T-helper 2 cell treated with Interferon-gamma antibody and Interleukin-4, amounts not matched to agents 5 μg/mL and 100 μg/mL, for 36 hours (primary cell): ENCODE data around the gene DPP6.

ENCODE experiments used
- DNase-seq: peaks from one replicate; pipeline ENCODE4 v3.0.0; 2021; ENCODE audit warnings: low spot score
- H3K27ac Mint-ChIP-seq: one replicate; pipeline ENCODE4 v1.8.0; 2021; ENCODE audit warnings: mild to moderate bottlenecking, mixed read lengths
- H3K27me3 Mint-ChIP-seq: one replicate; pipeline ENCODE4 v1.8.0; 2021; ENCODE audit warnings: low read depth, mixed read lengths
- H3K36me3 Mint-ChIP-seq: one replicate; pipeline ENCODE4 v1.8.0; 2021; ENCODE audit warnings: low read depth, mixed read lengths
- H3K4me1 Mint-ChIP-seq: one replicate; pipeline ENCODE4 v1.8.0; 2021; ENCODE audit warnings: low read depth, mixed read lengths
- H3K4me3 Mint-ChIP-seq: one replicate; pipeline ENCODE4 v1.8.0; 2022; ENCODE audit warnings: mild to moderate bottlenecking, moderate library complexity, mixed read lengths
- H3K9me3 Mint-ChIP-seq: one replicate; pipeline ENCODE4 v1.8.0; 2021; ENCODE audit warnings: mixed read lengths

The DPP6 gene

DNA sequence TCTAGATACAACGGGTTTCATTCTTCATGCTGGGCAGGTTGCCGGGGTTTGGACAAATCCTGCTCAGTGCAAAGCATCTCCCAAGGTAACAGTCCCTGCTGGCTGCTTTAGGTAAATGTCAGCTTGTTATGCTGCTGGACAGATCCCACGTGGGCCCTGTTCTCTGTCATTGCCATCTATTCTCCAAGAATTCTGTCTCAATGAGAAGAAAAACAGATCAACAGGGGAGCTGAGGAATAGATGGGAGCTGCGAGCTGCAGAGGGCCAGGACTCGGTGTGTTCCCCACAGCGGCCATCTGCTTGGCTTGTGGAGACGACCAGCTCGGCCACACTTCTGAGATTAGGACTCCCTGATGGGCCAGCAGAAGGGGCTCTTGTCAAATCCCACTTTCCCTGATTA, 235.2 kb downstream of the DPP6 start:
- Mint-ChIP-seq H3K4me3 (no peak overlapping the region), H3K4me1 (no peaks in the 10 kb centered on the region), H3K27ac (no peak overlapping the region), H3K27me3 (no peaks in the 10 kb centered on the region), H3K36me3 (no peaks in the 10 kb centered on the region), H3K9me3 (peaks cover 28% of the 10 kb centered on the region)
- no peak for DNase-seq

DNA sequence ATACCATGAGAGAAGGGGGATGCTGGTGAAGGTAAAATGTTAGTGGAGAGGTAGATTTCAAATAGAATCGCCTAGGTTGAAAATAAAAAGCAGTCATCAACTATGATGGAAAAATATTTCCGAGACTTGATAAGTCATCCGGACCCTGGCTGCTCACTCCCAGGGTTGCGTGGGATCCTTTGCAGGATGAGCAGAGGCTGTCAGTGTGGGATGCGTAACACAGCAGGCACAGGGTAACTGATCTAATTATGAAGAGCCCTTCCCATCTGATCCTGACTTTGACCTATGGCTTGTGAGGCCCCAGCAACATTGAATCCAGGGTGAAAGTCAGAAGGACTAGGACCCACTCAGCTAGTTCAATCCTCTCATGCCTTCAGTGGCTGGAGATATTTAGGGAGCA, 236.9 kb downstream of the DPP6 start:
- H3K27me3 Mint-ChIP-seq, result no peaks in the 10 kb centered on the region
- H3K36me3 Mint-ChIP-seq, result no peaks in the 10 kb centered on the region
- no peaks in the 10 kb centered on the region for H3K4me1 Mint-ChIP-seq
- DNase-seq, result no peak
- H3K4me3 Mint-ChIP-seq, result no peak overlapping the region
- no peak overlapping the region for H3K27ac Mint-ChIP-seq
- peaks cover 23% of the 10 kb centered on the region for H3K9me3 Mint-ChIP-seq

- Mint-ChIP-seq H3K27ac (no peak overlapping the region), H3K36me3 (no peaks in the 10 kb centered on the region), H3K9me3 (peaks cover 11% of the 10 kb centered on the region), H3K4me3 (no peak overlapping the region), H3K27me3 (no peaks in the 10 kb centered on the region), H3K4me1 (no peaks in the 10 kb centered on the region)
- no peak for DNase-seq
Measured at GRCh38 chr7:154296443-154296842, 244.2 kb downstream of the DPP6 start.

- H3K4me1 Mint-ChIP-seq, result no peaks in the 10 kb centered on the region
- H3K4me3 Mint-ChIP-seq, result no peak overlapping the region
- H3K27ac Mint-ChIP-seq, result no peak overlapping the region
- H3K27me3 Mint-ChIP-seq, result no peaks in the 10 kb centered on the region
- DNase-seq, result no peak
- peaks cover 5% of the 10 kb centered on the region for H3K9me3 Mint-ChIP-seq
- no peaks in the 10 kb centered on the region for H3K36me3 Mint-ChIP-seq
Measured at GRCh38 chr7:154299736-154300135, 247.5 kb downstream of the DPP6 start.

- H3K27me3 Mint-ChIP-seq, result no peaks in the 10 kb centered on the region
- H3K4me1 Mint-ChIP-seq, result no peaks in the 10 kb centered on the region
- H3K27ac Mint-ChIP-seq, result no peak overlapping the region
- H3K36me3 Mint-ChIP-seq, result no peaks in the 10 kb centered on the region
- DNase-seq, result no peak
- peaks cover 4% of the 10 kb centered on the region for H3K9me3 Mint-ChIP-seq
- H3K4me3 Mint-ChIP-seq, result no peak overlapping the region
Measured at GRCh38 chr7:154302380-154302779, 250.2 kb downstream of the DPP6 start.

DNA sequence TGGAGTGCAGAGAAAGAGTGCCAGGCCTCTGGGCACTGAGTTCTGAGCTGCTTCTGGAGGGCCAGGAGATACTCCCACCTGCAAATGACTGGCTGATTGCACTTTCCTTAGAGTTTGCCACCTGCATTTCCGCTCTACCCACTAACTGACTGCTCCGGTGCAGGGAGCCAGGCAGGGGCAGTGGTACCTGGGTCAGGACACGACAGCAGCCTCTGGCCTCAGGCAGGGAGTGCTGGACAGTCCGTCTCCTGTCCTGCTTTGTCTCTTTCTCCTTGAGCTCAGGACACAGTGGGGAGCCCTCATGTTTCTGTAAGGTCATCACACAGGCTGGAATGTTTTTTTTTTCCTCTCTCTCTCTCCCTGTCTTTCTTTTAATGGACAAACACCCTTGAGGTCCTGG, 252.0 kb downstream of the DPP6 start:
- Mint-ChIP-seq H3K36me3 (no peaks in the 10 kb centered on the region), H3K9me3 (no peaks in the 10 kb centered on the region), H3K4me1 (no peaks in the 10 kb centered on the region), H3K4me3 (no peak overlapping the region), H3K27me3 (no peaks in the 10 kb centered on the region), H3K27ac (no peak overlapping the region)
- no peak for DNase-seq

DNA sequence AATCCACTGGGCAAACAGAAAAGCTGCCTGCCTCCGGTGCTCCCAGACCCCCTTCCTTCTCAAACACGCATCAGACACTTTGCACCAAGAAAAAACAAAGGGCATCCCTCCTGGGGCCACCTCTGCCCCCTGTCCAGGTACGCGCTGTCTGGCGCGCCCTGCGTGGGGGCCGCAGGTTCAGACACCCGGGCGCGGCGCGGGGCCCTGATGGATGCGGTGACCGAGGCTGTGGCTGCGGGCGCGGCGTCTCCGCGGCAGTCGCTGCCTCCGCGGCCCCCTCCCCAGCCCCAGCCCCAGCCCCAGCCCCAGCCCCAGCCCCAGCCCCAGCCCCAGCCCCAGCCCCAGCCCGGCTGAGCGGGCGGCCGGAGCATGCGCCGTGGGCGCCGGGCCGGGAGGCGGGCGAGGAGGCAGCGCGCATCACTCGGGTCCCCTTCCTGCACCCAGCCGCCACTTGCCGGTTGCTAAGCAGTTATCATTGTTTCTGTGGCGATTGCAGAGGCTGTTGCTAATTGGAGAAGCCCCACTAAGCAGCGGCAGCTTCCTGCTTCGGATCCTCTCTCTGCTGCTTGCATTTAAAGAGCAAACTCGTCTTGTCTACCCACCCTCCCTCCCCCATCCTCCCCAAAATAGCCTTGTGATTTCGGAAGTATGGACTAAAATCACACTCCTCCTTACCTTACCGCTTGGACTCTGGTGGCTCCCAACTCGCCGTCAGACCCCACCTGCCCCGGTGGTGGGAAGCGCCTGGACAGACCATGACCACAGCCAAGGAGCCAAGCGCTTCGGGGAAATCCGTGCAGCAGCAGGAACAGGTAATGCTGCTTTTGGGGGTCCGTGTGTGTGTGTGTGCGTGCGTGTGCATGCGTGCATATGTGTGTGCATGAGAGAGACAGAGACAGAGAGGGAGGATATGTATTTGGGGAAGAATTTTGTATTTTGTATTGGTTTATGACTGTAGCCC, 252.8 kb downstream of the DPP6 start:
- no peak for DNase-seq
- no peaks in the 10 kb centered on the region for H3K36me3 Mint-ChIP-seq
- no peaks in the 10 kb centered on the region for H3K9me3 Mint-ChIP-seq
- H3K4me3 Mint-ChIP-seq, result no peak overlapping the region
- no peak overlapping the region for H3K27ac Mint-ChIP-seq
- H3K4me1 Mint-ChIP-seq, result no peaks in the 10 kb centered on the region
- H3K27me3 Mint-ChIP-seq, result no peaks in the 10 kb centered on the region

DNA sequence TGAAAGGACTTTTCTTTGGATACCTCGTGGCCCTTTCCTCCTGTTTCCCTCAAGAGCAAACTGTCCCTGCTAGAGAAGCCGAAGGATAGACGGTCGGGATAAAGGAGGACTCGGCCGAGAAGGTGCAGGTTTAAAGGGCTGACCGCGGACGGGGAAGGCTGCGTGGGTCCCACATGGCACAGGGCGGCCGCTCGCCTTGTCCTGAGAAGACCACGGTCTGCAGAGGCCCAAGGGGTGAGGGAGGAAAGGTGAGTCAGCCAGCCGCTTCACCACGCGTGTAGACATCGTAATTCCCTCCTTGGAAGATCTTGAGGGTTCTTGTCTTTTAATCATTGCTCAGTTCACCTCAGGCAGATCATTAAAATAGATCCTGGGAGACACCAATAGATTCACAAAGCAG, 253.8 kb downstream of the DPP6 start:
- Mint-ChIP-seq H3K27me3 (no peaks in the 10 kb centered on the region), H3K4me3 (no peak overlapping the region), H3K27ac (no peak overlapping the region), H3K36me3 (no peaks in the 10 kb centered on the region), H3K4me1 (no peaks in the 10 kb centered on the region), H3K9me3 (no peaks in the 10 kb centered on the region)
- no peak for DNase-seq

DNA sequence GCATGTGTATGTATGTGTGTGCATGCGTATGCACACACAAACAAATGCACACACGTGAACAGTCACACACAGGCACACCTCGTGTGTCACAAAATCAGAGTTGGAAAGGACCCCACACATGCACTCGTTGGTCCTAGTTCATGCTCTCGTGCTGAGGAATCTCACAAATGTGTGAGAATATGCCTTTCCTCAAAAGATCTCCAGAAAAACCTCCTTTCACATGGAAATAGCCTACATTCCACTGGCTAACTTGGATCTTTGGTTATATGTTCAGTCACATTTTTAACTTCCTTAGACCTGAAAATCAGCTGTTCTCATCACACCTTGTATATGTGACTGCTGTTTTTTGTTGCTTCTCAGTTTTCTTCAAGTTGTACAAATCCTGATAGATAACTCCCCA, 256.7 kb downstream of the DPP6 start:
- Mint-ChIP-seq H3K36me3 (no peaks in the 10 kb centered on the region), H3K27me3 (no peaks in the 10 kb centered on the region), H3K27ac (no peak overlapping the region), H3K4me3 (no peak overlapping the region), H3K4me1 (no peaks in the 10 kb centered on the region), H3K9me3 (no peaks in the 10 kb centered on the region)
- no peak for DNase-seq

DNA sequence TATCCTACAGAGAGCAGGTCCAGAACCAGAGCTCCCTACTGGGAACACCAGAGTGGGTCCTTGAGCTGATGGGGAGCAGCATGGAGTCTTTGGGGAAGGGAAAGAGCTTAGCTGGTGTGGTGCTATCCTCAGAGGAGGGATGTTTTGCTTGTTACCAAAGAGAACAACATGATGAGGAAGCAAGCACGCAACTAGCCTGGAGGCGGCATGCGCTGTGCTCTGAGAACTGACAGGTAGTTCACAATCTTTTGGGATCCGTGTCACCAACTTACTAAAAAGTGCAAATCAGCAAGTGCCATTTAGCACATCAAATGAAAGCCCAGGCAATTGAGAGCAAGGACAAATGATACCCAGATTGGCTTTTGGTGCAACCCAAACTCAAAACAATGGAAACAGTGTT, 257.9 kb downstream of the DPP6 start:
- H3K27me3 Mint-ChIP-seq, result no peaks in the 10 kb centered on the region
- H3K9me3 Mint-ChIP-seq, result no peaks in the 10 kb centered on the region
- H3K4me1 Mint-ChIP-seq, result no peaks in the 10 kb centered on the region
- no peak for DNase-seq
- H3K27ac Mint-ChIP-seq, result no peak overlapping the region
- no peak overlapping the region for H3K4me3 Mint-ChIP-seq
- H3K36me3 Mint-ChIP-seq, result no peaks in the 10 kb centered on the region

GRCh38 chr7:154324196-154324595, 272.0 kb downstream of the DPP6 start:
- Mint-ChIP-seq H3K27me3 (no peaks in the 10 kb centered on the region), H3K4me3 (no peak overlapping the region), H3K27ac (no peak overlapping the region), H3K4me1 (no peaks in the 10 kb centered on the region), H3K9me3 (peaks cover 19% of the 10 kb centered on the region), H3K36me3 (no peaks in the 10 kb centered on the region)
- DNase-seq, result no peak

- Mint-ChIP-seq H3K4me1 (no peaks in the 10 kb centered on the region), H3K27ac (no peak overlapping the region), H3K27me3 (no peaks in the 10 kb centered on the region), H3K4me3 (no peak overlapping the region), H3K36me3 (no peaks in the 10 kb centered on the region), H3K9me3 (peaks cover 31% of the 10 kb centered on the region)
- DNase-seq, result no peak
Measured at GRCh38 chr7:154326421-154326820, 274.2 kb downstream of the DPP6 start.

- Mint-ChIP-seq H3K9me3 (peaks cover 42% of the 10 kb centered on the region), H3K4me1 (no peaks in the 10 kb centered on the region)
Measured at GRCh38 chr7:154330318-154330717, 278.1 kb downstream of the DPP6 start.

DNA sequence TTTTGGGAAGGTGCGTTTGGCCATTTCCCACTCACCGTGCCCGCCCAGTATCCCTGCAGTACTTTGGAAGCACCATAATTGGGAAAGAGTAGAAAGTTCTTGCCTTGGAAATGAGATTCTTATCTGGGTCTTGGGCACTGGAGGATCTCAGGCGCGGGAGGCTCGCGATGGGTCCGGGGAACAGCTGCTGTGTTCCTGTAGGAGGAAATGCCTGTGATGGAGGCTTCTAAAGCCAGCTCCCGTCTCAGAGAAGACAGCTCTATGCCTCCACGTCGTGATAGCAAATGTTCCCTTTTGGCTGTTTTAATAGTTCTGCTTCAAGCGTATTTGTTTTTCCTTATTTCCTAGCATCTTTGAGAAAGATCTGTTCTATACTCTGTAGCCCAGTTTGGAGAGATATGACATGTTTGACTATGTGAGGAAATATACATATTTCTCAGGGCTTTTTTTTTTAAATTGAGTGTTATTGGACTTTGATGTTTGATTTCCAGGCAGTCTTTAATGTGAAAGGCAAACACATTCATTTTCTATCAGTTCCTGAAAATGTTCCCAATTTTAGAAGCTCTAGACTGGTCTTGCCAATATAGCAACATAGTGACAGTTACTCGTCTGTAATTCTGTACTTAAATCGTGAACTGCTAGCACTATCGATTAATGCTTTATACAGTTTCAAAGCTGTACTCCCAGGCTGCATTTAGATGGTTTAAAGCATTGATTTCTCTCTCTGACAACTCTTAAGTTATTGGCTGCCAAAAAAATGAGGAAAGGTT, 280.8 kb downstream of the DPP6 start:
- Mint-ChIP-seq H3K27ac (no peak overlapping the region), H3K9me3 (peaks cover 41% of the 10 kb centered on the region), H3K36me3 (no peaks in the 10 kb centered on the region), H3K27me3 (no peaks in the 10 kb centered on the region), H3K4me1 (no peaks in the 10 kb centered on the region), H3K4me3 (no peak overlapping the region)
- no peak for DNase-seq

More at GRCh38 chr7:154330318-154330717, 278.1 kb downstream of the DPP6 start:
- Mint-ChIP-seq H3K4me3 (no peak overlapping the region), H3K27ac (no peak overlapping the region), H3K36me3 (no peaks in the 10 kb centered on the region), H3K27me3 (no peaks in the 10 kb centered on the region)
- no peak for DNase-seq
